ENCODE data around the gene DDX23. TPM values are rescaled to one million over a fixed set of nuclear protein-coding genes. Genes with fewer than 3 reads are reported as not detected.

The DDX23 gene
- total RNA-seq, 1 donor from 2014 or later: 85.1 TPM

- DNase-seq (ENCODE audit: low spot score): no peak
Observed at GRCh38 chr12:48796976-48797375, 55.0 kb downstream of the DDX23 start.

GRCh38 chr12:48795550-48796455 is 56.2 kb downstream of the DDX23 start:
- DNase-seq (ENCODE audit: low spot score): peak; percentile 79

GRCh38 chr12:48794870-48795269 is 57.1 kb downstream of the DDX23 start:
- DNase-seq (ENCODE audit: low spot score): no peak

GRCh38 chr12:48793696-48794095 is 58.3 kb downstream of the DDX23 start:
- DNase-seq (ENCODE audit: low spot score): no peak

GRCh38 chr12:48789858-48790326 is 62.1 kb downstream of the DDX23 start:
- DNase-seq (ENCODE audit: low spot score): no peak

GRCh38 chr12:48788854-48789775 is 62.8 kb downstream of the DDX23 start, which contains the start of gene ADCY6:
ADCY6 (minus strand) TSS chr12:48789089; CDS start chr12:48783434, 5,655 bp downstream.
- DNase-seq (ENCODE audit: low spot score): peak; percentile 73

- DNase-seq (ENCODE audit: low spot score): no peak
Observed at GRCh38 chr12:48788524-48788853, 63.5 kb downstream of the DDX23 start.

GRCh38 chr12:48787791-48788523 is 64.0 kb downstream of the DDX23 start:
- no peak for DNase-seq (ENCODE audit: low spot score)

- DNase-seq (ENCODE audit: low spot score): no peak
Observed at GRCh38 chr12:48786591-48787544, 65.1 kb downstream of the DDX23 start.

GRCh38 chr12:48783432-48783831 is 68.5 kb downstream of the DDX23 start:
- no peak for DNase-seq (ENCODE audit: low spot score)

- DNase-seq (ENCODE audit: low spot score): no peak
Observed at GRCh38 chr12:48782457-48783395, 69.2 kb downstream of the DDX23 start.

GRCh38 chr12:48781750-48782456 is 70.1 kb downstream of the DDX23 start:
- no peak for DNase-seq (ENCODE audit: low spot score)

- DNase-seq (ENCODE audit: low spot score): no peak
Observed at GRCh38 chr12:48780381-48781025, 71.5 kb downstream of the DDX23 start.

- no peak for DNase-seq (ENCODE audit: low spot score)
Observed at GRCh38 chr12:48779869-48780268, 72.1 kb downstream of the DDX23 start.
